Endometrium (tissue), 2 donors: ENCODE results near the gene FETUB.

Source experiments
- FAIRE-seq: peaks from 2 replicates; lab custom pipeline; 2012; peaks lifted over from hg19 to GRCh38; lab: Jason Lieb, UNC
- donor health status: control.
- donor health status: control.

The FETUB gene

GRCh38 chr3:186636536-186636935, 3.7 kb upstream of the FETUB start:
- FAIRE-seq = no peak

DNA sequence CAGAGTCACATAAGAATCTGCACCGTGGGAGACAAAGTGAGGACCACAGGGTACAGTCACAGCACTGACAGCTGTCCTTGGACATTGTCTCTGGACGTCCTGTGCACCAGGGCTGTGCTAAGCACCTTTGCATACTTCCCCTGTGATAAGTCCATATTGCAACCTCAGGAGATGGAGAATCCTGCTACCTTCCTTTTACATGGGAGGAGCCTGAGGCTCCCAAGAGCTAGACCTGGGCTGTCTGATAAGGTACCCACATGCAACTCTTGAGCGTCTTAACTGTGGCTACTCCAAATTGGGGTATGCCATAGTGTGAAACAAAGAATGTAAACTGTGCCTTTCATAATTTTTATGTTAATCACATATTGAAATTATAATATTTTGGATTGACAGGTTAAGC, 2.5 kb upstream of the FETUB start:
- FAIRE-seq = no peak

GRCh38 chr3:186638259-186638658, 1.9 kb upstream of the FETUB start:
- FAIRE-seq = no peak

GRCh38 chr3:186640473-186640818, 247 bp downstream of the FETUB start:
- no peak for FAIRE-seq

DNA sequence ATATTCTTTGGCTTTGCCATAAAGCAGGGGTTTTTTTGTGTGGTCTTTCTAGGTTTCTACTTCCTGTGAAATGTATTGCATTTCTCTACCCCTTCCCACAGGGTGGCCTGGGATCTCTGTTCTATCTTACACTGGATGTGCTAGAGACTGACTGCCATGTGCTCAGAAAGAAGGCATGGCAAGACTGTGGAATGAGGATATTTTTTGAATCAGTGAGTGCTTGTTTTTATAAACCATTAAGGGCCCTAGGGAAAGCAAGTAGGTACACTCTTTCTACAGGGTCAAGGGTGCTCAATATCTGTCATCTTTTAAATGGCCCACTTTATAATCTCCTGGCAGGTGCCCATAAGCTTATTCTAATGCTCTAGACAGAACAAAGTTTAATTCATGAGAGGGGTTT, 730 bp downstream of the FETUB start:
- FAIRE-seq = no peak

- no peak for FAIRE-seq
Observed at GRCh38 chr3:186642014-186642413, 1.8 kb downstream of the FETUB start.

DNA sequence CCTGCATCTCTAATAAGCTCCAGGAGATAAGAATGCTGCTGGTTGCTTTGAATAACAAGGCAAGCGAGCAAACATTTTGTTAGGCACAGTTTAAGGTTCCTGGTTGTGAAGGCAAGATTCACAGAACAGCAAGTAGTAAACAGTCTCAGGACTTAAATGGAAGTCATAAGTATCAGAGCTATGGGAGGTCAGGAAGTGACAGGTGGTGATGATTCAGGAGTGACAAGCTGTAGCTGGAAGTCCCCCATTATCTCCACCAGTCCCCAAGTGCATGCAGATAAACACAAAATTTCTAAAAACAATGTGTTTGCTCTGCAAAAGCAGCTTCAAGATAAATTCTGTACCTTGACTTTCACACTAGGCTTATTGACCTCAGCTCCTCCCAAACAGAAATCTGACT, 3.3 kb downstream of the FETUB start:
- FAIRE-seq = no peak

GRCh38 chr3:186644683-186645082, 4.5 kb downstream of the FETUB start:
- FAIRE-seq = no peak

DNA sequence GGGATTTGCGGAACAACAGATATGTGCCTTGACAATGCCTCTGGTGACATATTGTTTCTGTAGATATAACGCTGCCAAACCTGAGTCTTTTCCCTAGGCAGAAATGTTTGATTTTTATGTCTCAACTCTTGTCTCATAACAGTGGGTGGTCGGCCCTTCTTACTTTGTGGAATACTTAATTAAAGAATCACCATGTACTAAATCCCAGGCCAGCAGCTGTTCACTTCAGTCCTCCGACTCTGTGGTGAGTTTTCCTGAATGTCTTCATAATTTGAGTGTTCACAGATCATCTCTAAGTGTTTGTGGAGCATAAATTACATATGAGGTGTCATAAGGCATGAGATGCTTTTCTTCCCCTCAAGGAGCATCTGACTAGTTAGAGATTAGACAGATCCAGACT, 5.9 kb downstream of the FETUB start:
- no peak for FAIRE-seq

DNA sequence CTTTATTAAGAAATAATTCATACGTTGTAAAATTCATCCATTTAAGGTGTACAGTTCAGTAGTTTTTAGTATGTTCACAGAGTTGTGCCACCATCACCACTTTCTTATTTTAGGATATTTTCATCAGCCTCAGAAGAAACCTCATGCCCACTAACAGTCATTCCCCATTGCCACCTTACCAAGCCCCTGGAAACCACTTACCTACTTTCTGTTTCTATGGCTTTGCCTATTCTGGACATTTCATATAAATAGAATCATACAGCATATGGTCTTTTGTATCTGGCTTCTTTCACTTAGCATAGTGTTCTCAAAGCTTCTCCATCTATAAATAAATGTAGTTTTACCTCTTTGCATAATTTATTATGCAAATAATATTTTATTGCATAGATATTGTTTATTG, 6.6 kb downstream of the FETUB start:
- no peak for FAIRE-seq

- FAIRE-seq = no peak
Observed at GRCh38 chr3:186648851-186649250, 8.7 kb downstream of the FETUB start.

DNA sequence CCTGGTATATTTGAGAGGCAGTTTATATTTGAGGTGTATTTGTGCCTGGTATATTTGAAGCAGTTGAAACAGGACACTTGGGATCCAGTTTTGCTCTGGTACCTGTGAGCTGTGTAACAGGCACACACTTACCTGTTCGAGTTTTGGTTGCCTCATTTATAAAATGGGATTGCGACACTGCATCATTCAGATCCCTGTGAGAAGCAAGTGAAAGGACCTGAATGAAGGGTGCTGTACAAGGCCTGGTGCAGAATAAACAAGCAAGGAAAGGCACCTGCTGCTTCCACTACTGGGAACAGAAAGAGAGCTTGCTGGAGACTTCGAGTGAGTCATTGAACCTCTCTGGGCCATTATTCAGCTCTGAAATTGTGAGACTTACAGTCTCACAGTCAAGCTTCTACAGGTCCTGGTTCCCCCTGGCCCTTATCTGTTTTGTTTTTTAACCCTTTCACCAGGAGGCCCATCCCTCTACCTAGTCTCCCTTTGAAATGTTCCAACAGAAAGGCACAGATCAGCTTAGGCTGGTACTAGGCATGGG, 11.5 kb downstream of the FETUB start:
- no peak for FAIRE-seq

DNA sequence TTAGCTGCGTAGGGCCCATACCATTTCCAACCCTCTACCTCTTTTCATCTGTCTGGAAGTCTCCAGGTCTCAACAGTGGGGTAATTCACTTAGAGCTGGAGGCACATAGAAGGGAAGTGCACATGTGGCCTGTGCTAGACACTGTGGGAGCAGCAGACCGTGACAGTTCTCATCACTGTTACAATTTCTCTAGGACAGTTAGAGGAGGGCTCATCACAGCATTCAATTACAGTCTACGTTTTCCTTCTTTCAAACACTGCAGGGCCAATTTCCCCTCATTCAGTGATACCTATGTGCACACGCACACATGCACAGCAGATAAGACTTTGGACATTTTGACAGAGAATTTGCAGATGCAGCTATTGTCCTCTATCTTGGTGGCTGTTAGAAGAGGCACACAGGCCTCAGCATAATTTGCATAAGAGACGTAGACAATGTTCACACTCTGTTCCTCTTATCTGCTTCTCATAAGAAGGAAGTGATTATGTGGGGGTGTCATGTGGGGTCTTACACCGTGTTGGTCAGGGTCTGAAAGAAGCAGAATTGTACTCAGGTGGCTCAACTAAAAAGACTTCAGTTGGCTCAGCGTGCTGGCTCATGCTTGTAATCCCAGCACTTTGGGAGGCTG, 13.0 kb downstream of the FETUB start:
- no peak for FAIRE-seq

- no peak for FAIRE-seq
Observed at GRCh38 chr3:186653984-186654383, 13.8 kb downstream of the FETUB start.

DNA sequence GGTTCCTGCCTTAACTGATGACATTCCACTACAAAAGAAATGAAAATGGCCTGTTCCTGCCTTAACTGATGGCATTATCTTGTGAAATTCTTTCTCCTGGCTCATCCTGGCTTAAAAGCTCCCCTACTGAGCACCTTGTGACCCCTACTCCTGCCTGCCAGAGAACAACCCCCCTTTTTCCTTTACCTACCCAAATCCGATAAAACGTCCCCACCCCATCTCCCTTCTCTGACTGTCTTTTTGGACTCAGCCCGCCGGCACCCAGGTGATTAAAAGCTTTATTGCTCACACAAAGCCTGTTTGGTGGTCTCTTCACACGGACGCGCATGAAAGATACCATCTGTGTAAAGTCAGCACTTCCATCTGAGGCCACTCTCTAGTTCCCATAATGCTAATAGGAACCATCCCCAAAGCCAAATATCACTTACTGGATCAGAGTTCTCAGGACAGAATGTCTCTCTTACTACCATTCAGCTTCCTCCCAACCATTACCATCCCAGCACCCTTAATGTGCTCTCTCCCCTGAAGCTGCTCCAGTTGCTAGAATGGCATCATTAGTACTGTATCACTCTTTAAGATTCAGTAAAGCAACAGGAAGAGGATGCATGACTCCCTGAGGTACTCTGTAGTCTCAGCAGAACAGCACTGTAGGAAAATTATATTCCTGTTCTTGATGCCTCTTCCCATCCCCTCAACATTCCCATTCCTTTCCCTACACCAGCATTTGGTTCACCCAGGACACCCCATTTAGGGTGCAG, 23.3 kb downstream of the FETUB start:
- FAIRE-seq = no peak

GRCh38 chr3:186664119-186664495, 23.9 kb downstream of the FETUB start:
- no peak for FAIRE-seq

DNA sequence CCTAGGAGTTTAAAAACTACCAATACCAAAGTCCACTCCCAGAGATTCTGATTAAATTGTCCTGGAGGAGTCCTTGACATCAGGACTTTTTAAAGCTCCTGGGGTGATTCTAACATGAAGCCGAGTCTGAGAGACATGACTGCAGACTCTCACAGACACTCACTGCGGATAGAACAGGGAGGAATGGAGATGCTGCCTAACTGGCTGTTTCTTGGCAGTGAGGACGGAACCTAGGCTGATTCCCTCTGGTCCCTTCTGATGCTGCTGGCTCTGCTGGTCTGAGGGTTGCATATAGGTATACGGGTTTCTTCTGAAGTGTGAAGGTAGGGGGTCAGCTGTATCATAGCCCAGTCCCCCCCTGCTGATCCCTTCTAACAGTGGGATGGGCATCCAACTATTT, 24.3 kb downstream of the FETUB start:
- no peak for FAIRE-seq

- FAIRE-seq = no peak
Observed at GRCh38 chr3:186665625-186666188, 25.5 kb downstream of the FETUB start, which contains the start of gene HRG. Gene HRG (plus strand): TSS chr3:186666014. CDS start chr3:186666032, 18 bp downstream.

DNA sequence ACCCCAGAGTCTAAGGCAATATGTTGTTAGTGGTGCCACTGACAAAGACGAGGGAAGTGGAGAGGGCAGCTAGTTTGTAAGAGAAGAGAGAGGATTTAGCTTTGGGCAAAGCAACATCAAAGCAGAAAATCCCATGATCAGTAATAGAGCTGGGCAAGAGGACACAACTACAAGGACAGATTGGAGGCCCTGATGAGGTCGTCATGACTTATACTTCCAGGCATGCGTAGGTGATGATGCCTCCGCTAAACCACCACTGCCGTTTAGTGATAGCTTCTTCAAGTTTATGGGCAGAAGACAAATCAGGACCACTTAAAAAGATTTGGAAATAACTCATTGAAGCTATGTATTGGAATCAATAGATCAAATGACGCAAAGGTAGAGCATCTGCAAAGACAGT, 28.2 kb downstream of the FETUB start:
- FAIRE-seq = no peak

DNA sequence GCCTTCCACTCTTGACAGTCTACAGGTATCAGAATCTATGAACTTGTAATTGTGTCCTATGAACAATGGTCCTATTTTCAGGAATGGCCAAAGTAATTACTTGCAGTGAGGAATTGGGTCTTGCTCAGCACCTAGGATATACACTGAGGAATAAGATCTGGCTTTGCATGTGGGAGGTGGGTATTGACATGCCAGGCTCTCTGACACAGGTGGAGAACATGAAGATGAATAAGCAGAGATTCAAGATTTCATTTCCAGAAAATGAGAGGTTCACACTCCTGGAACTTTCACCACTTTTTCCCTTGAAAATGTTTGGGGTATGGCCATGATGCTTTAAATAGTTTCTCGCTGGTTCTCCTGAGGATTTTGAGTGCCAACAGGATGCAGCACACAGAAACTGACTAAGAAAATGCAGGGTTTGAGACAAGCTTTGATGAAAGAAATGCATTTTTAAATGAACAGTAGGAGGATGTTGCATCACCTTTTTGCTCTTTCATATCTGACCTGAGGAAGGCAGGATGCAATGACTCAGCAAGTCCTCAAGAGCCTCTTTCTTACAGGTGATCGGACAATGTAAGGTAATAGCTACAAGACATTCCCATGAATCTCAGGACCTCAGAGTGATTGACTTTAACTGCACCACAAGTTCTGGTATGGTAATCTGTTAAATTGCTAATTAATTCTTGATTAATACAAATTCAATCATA, 29.3 kb downstream of the FETUB start:
- FAIRE-seq = no peak

DNA sequence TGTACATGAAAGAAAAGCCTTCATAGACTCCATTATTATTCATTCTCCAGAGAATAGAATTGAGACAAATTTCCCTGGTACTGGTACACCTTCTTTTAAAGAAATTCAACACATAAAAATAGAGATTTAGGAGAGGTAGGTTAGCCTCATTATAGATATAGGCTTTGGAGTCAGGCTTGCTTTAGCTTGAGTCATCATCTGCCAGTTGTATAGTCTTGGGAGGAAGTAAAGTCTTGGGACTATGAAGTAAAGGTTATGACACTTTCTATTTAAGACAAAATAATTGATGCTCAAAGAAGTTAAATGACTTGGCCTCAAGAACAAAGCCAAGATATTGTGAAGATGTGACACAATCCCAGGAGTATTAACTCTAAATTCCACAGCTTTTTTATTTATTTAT, 30.0 kb downstream of the FETUB start:
- no peak for FAIRE-seq

GRCh38 chr3:186671051-186671450, 30.9 kb downstream of the FETUB start:
- no peak for FAIRE-seq

GRCh38 chr3:186678604-186679003, 38.4 kb downstream of the FETUB start:
- no peak for FAIRE-seq
